HPDE6-E6E7 (cell line): ENCODE data around the gene ZKSCAN1.
A peak's percentile ranks its signal among the peaks of the same experiment; 100 is the strongest.

Experiments used
- DNase-seq: peaks from one replicate; pipeline ENCODE4 v3.0.0; 2011; ENCODE audit warnings: missing footprints; ENCODE audit errors: extremely low spot score

ZKSCAN1 gene

GRCh38 chr7:100035876-100036275, 20.5 kb downstream of the ZKSCAN1 start:
- DNase-seq = no peak

GRCh38 chr7:100038326-100038725, 22.9 kb downstream of the ZKSCAN1 start:
- DNase-seq = no peak

DNA sequence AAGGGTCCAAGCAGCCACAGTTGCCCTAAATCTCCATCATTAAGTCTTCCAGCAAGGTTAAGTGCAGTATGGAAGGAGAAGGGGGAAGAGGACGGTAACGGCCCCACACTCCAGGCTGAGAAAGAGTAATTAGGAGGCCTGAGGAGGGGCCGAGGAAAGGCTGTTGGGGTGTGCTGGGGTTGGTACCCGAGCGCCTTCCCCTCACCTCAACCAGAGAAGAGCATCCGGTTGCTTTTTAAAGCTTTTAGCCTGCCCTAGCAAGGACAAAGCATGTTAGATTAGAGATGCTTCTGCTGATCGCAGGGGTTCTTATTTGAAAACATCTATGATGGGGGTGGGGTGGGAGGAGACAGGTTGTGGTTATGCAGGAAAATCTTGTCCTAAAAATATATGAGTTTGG, 25.2 kb downstream of the ZKSCAN1 start:
- DNase-seq = no peak

DNA sequence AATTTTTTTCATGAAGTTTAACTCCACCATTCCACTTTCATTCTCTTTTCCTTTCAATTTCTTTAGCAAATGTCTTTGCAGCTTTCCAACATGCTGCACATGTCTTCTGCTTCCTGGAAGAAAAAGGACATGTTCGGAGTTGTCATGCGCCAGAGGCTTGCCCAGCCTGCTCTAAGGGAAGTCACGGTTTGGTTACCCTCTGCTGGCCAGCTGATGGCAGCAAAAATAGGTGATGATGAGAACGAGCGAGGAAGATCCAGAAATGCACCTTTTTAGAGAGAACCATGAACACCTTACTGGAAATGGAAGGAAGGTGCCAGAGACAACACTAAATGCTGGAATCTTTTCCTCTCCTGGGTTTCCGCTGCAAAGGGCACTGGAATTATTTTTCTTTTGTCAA, 29.3 kb downstream of the ZKSCAN1 start:
- DNase-seq = peak; percentile 47

GRCh38 chr7:100048680-100049079, 33.3 kb downstream of the ZKSCAN1 start:
- no peak for DNase-seq

DNA sequence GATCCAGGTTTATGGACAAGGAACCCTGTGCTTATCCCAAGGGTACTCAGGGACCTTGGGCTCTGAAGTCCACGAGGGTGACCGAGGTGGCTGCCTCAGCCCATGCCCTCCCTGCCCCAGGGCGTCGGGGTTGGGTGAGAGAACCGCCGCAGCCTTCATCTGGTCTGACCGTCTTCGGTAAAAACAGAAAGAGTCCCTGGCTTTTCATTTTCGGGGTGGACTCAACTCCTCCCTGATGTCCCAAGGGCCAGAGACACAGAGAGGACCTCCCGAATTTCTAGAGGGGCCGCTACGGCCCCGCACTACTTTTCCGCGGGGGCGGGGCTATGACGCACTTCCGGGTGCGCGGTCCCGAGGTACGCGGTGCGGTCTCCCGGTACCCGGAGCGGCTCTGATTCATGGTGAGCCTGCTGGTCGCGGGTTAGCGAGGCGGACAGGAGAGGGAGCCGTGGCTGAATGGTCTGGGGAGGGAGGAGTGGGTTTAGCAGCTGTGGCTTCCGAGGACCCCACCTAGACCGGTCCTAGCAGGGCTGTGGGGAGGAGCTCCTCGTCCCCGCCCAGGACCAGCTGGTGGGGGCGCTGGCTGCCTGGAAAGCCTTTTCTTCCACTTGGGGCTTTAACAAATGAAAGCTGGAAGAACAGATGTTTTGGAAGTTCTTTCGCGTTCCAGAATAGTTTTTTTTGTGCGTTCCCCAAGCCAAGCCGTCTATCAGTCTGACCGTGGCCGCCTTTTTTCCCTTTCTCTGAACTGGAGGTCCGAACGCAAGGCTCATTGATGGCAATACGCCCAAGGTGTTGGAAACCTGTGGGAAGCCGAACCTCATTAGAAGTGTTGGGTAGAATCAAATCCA, 34.3 kb downstream of the ZKSCAN1 start, which contains the start of gene ZSCAN21:
Gene ZSCAN21 (plus strand): TSS at position 334 of the 851 bp plus-strand sequence. CDS start 7,233 bp downstream, outside the sequence.
- DNase-seq = peak; percentile 93

- no peak for DNase-seq
Measured at GRCh38 chr7:100051611-100052010, 36.2 kb downstream of the ZKSCAN1 start.

DNA sequence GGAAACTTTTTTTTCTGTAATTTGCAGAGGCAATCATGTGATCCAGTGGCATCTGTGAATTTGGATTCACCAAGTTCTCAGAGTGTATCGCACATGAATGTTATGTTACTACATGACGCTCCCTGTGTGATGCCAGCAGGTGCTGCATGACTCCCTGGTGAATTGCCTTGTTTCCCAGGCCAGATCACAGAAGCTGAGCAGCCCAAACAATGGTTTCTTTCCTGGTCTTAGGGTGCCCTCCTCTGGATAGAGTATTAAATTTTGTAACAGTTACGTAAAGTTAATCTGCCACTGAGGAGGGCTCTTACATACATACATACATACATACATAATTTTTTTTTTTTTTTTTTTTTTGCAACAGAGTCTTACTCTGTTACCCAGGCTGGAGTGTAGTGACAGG, 37.8 kb downstream of the ZKSCAN1 start:
- DNase-seq = peak; percentile 63

DNA sequence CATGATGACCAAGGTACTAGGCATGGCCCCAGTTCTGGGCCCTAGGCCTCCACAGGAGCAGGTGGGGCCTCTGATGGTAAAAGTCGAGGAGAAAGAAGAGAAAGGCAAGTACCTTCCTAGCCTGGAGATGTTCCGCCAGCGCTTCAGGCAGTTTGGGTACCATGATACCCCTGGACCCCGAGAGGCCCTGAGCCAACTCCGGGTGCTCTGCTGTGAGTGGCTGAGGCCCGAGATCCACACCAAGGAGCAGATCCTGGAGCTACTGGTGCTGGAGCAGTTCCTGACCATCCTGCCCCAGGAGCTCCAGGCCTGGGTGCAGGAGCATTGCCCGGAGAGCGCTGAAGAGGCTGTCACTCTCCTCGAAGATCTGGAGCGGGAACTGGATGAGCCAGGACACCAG, 41.6 kb downstream of the ZKSCAN1 start:
- DNase-seq = no peak

DNA sequence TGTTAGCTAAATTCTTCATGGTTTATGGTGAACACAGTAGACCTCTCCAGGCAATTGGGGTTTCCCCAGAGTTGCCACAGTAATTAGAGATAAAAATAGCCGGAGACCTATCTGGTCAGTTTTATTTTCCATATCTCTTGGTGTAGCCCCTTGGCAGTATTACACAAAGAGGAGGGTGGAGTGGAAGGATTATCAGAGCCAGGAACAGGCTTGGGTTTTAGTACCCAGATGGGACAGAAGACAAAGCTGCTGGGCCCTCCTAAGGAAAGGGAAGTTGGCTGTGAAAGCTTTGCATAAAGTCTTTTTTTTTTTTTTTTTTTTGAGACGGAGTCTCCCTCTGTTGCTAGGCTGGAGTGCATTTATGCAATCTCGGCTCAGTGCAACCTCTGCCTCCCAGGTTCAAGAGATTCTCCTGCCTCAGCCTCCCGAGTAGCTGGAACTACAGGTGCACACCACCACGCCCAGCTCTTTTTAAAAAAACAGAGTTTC, 43.9 kb downstream of the ZKSCAN1 start:
- no peak for DNase-seq

DNA sequence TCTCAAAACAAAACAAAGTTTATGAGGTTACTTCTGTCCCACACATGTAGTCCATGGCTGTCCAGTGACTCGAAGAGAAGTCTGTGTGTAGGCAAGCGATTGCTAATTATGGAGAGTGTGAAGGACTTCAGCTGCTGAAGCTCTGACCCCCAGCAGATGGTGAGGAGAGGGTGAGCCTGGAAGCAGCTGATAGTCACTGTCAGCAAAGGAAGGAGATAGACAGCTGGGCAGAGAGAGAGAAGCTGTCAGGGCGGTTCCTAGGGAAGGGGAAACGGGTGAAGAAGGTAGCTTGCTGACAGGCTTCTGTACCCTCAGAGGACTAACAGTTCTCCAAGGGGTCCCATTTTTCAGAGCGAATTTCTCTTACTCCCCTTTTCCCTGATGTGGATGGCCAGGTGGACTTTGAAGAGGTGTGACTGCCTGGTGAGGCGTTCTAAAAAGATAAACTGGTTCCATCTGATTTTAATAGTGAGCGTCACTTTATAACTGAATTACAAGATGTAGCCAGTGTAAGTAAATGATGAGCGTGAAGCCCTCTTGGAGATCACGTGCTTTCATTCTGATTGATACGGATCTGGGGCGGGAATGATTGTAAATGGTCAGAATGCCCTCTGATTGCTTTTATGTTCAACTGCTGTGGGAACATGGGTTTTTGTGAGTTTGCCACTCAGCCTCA, 46.3 kb downstream of the ZKSCAN1 start:
- DNase-seq = no peak

GRCh38 chr7:100063376-100063775, 48.0 kb downstream of the ZKSCAN1 start:
- DNase-seq = no peak

DNA sequence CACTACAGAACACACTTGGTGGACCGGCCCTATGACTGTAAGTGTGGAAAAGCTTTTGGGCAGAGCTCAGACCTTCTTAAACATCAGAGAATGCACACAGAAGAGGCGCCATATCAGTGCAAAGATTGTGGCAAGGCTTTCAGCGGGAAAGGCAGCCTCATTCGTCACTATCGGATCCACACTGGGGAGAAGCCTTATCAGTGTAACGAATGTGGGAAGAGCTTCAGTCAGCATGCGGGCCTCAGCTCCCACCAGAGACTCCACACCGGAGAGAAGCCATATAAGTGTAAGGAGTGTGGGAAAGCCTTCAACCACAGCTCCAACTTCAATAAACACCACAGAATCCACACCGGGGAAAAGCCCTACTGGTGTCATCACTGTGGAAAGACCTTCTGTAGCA, 48.8 kb downstream of the ZKSCAN1 start:
- no peak for DNase-seq

DNA sequence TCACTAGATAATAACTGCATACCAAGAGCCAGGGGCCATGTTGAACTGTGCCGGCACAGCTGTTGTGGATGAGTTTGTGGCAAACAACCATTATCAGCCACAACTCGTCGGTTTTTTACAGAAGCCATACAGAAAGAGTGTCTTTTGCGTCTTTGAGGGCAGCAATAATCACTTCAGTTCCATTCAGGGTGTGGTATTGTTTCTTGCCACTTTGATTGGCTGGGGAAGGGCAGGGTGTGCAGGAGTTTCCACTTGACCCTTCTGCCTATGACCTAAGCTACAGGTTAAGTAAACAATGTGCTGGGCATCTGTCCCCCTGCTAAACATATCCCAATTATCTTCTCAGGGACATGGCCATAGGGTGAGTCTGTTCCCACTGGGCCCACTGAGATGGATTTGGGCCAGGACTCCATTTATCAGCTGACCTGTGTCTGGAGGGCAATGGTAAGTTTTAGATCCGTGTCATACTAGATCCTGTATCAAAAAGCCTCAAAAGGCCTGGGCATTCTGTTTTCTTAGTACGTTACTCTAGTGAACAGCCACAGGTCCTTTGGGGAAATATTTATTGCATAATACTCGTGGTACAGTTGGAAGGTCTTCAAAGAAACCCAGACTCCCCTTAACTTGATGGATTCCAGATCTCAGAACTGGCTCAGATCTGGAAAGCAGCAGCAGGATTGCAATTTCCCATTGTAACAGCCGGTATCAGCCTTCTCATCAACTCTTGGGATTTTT, 50.2 kb downstream of the ZKSCAN1 start:
- DNase-seq = no peak

DNA sequence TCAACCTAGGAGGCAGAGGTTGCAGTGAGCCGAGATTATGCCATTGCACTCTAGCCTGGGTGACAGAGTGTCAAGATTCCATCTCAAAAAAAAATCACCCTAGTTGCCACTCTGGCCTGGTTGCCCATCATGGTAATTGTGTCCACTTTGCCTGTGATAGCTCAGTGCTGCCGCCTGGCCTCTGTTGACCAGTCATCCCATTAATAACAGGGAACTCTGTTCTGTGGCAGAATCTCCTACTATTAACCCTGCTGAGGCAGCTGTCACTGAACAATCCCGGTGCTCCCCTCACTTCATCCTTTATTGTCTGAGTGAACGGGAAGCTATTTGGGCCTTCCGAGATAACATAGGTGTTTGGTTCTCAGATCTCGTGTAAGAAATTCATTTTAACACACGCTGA, 51.6 kb downstream of the ZKSCAN1 start:
- no peak for DNase-seq

DNA sequence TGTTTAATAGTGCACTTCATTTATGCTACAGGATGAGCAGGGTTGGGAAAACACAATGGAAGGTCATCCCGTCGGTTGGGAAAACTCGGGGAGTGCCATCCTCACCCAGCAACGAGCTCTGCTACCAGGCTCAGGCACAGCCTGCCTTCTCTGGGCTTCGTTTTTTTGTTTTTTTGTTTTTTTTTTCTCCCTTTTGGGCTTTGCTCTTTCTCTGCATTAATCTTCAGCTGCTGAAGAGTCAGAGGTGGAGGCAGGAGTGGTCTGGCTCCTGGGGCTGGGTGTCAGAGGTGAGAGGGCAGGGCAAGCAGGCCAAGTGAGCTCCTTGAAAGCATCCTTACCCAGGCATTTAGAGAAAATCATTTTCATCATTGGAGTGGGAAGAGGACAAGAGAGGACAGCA, 54.6 kb downstream of the ZKSCAN1 start:
- DNase-seq = no peak

DNA sequence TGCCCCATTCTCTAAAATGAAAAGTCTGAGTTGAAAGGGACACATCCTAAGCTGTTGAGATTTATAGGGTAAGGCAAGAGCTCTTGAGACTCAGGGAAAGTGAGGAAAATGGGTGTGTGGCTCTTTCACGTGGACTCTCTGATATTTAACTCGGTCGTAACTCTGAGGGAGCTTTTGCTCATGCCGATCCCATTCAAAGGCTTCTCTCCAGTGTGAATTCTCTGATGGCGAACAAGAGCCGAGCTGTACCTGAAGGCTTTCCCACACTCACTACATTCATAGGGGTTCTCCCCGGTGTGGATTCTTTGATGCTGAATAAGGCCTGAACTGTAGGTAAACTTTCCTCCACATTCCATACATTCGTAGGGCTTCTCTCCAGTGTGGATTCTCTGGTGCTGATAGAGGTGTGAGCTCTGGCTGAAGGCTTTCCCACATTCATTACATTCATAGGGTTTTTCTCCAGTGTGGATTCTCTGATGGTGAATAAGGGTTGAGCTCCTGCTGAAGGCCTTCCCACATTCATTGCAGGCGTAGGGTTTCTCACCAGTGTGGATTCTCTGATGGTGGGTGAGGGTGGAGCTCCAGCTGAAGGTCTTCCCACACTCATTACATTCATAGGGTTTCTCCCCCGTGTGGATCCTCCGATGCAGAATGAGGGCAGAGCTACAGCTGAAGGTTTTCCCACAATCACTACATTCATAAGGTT, 55.8 kb downstream of the ZKSCAN1 start:
- DNase-seq = no peak

DNA sequence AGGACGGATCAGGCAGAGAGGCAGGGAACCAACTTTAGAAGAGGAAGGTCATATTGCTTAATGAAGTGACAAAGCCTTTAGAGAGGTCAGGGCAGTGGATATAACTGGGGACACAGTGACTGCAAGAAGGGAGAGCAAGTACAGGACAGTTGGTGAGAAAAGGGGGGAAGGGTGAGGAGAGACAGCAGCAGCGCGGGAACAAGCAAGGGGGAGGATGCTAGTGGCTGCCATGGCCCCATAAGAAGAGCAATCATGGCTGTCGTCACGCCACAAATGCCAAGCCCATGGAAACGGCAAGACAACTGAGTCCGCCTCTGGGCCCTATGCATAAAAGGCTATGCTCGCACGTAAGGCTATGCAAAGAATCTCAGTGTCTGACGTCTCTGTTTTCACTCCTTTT, 57.1 kb downstream of the ZKSCAN1 start:
- no peak for DNase-seq

- DNase-seq = no peak
Measured at GRCh38 chr7:100074841-100075240, 59.4 kb downstream of the ZKSCAN1 start.

DNA sequence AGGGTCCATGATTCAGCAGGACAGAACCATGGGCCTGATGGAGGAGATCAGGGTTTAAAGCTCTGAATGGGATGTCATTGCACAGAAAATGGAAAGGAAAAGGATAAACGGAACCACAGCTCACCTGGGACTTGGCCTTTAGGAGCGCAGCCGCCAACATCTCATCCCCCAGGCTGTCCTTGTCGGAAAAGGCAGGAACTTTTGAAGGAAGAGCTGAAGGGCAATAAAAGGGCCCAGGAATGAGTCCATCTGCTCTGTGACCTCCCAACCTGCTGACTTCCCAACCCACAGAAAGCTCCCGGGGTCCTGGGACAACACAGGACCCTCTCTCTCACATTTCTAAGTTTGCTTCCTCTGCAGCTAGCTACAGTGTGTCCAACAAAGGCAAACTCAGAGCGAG, 60.0 kb downstream of the ZKSCAN1 start:
- no peak for DNase-seq

GRCh38 chr7:100077205-100077604, 61.8 kb downstream of the ZKSCAN1 start:
- no peak for DNase-seq
